Body of pancreas (tissue), 4 donors: ENCODE data around the gene FHIP2A.

Source experiments
- CTCF ChIP-seq, 7 experiments: fragments of 450-650 bp in 4 of 7; fragments of 200-600 bp in 3 of 7; sonication (generic) in 3 of 7; IDR thresholded peaks; one replicate each; pipeline ENCODE4 v1.5.1; 2016 to 2019; ENCODE audit warnings: antibody characterized with exemption in 7 of 7
- POLR2A ChIP-seq, 3 donors: fragments of 450-650 bp; IDR thresholded peaks; one replicate each; pipeline ENCODE4 v1.6.1; 2016; ENCODE audit warnings: antibody characterized with exemption in 3 of 3, mild to moderate bottlenecking in 2 of 3

DNA sequence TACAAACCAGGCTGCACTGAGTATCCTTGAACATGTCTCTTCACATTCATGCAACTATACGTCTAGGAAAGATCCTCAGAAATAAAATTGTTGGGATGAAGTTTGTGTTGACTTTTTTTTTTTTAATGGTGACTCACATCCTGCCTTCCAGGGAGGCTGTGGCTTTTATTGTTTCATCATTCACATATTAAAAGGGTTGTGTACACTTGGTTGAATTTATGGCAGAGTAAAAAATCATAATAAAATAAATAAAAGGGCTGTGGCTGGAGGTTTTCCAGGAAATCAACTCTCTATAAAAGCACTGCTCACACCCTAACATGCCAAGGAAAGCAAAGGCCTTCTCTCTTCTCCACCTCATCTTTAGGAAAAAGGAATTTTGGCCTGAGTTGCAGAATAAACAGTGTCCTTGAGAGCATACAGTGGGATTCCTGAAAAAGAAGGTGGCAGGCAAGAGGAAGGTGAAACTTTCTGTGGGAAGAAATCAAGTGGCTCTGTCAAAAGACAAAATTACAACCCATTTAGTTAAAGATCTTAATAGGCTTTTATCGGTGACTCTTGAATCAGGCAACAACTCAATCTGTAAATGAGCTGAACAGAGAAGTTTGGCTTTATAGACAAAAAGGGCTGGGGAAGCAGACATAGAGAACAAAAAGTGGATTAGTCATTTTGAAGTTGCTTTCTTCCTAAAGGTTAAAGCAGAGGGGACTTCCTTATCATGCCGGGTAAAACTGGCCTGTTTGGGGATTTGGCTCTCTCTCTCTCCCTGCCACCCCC lies 41.6 kb upstream of the FHIP2A start:
- TF ChIP-seq CTCF (IDR thresholded peaks at IDR 0.05) (no peak), POLR2A (IDR thresholded peaks at IDR 0.05) (no peak)
